NCI-H524 (cell line): Measurements from ENCODE around the gene ZG16.

Experiments
- DNase-seq, 2 experiments: peaks; one replicate each; lab custom pipeline; 2025; lab: John Stamatoyannopoulos, UW

Gene ZG16

GRCh38 chr16:29825145-29826044, 47.3 kb downstream of the ZG16 start:
- DNase-seq: peak; percentile 99

DNA sequence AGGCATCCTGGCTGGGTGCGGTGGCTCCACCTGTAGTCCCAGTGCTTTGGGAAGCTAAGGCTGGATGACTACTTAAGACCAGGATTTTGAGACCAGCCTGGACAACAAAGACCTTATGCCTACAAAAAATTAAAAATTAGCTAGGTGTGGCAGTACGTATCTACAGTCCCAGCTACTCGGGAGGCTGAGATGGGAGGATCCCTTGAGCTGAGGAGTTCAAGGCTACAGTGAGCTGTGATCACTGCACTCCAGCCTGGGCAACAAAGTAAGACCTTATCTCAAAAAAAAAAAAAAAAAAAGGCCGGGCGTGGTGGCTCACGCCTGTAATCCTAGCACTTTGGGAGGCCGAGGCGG, 48.3 kb downstream of the ZG16 start:
- no peak for DNase-seq

DNA sequence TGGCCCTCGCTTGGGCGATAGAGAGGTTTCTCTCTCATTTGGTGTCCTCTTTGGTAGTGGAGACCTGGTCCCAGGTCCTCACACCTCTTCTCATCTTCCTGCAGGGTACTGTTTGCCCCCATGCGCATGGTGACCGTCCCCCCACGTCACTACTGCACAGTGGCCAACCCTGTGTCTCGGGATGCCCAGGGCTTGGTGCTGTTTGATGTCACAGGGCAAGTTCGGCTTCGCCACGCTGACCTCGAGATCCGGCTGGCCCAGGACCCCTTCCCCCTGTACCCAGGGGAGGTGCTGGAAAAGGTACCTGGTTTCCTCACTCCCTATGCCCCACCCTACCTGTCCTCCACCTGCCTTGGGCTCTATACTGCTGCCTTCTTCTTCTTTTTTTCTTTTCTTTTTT, 52.7 kb downstream of the ZG16 start:
- DNase-seq: no peak

DNA sequence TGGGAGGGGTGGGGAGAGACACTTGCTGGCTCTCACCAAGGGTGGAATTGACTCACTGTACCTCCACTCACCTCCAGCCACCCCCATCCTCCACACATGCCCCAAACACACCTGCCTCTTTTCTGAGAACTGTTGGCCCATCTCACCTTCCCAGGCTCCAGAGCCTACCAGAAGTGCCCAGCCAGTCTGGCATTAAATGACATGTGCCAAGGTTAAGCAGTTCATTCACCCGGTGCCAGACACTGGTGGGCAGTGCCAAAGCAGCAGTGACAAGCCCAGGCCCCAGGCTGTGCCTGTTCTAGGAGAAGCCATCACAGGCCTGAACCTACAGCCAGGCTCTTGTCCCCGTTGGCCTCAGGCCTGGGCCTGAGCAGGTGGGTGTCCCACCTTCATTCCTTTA, 53.4 kb downstream of the ZG16 start:
- DNase-seq: no peak
